GM12874 (cell line): Measurements from ENCODE around the gene RAB5A.

Experiments used
- CTCF ChIP-seq: IDR thresholded peaks from 2 replicates; pipeline ENCODE4 v1.5.1; 2011; ENCODE audit warnings: low read depth, mild to moderate bottlenecking, control low read depth, low read length, moderate library complexity; ENCODE audit not compliant: insufficient read depth

RAB5A gene

GRCh38 chr3:20013396-20013795 is 66.5 kb downstream of the RAB5A start:
- TF ChIP-seq CTCF: no peak

GRCh38 chr3:20015525-20015924 is 68.6 kb downstream of the RAB5A start:
- TF ChIP-seq CTCF: no peak

GRCh38 chr3:20022954-20023622 is 76.2 kb downstream of the RAB5A start:
- no peak for TF ChIP-seq CTCF

GRCh38 chr3:20023623-20024405 is 76.9 kb downstream of the RAB5A start:
- no peak for TF ChIP-seq CTCF

- TF ChIP-seq CTCF: no peak
Observed at GRCh38 chr3:20027136-20027535, 80.2 kb downstream of the RAB5A start.

GRCh38 chr3:20028905-20029331 is 82.0 kb downstream of the RAB5A start:
- no peak for TF ChIP-seq CTCF
